Fibroblast of the aortic adventitia (primary cell): ENCODE measurements around the gene GMPPB. TPM values are rescaled to one million over a fixed set of nuclear protein-coding genes. Genes with fewer than 3 reads are reported as not detected.

ENCODE experiments used
- DNase-seq: peaks from one replicate; pipeline ENCODE4 v3.0.0-alpha.2; 2010; ENCODE audit warnings: low read depth
- H3K4me3 ChIP-seq: 2 replicates; pipeline ENCODE4 v1.5.1; 2011; ENCODE audit warnings: low read depth, mild to moderate bottlenecking, control low read depth, low read length, moderate library complexity
- CTCF ChIP-seq: IDR thresholded peaks from 2 replicates; pipeline ENCODE4 v1.5.1; 2011; ENCODE audit warnings: mild to moderate bottlenecking, low read length, control low read depth, inconsistent platforms; ENCODE audit not compliant: insufficient read depth
- small RNA-seq: library from RNA; depleted of rRNA; stranded (forward); fragments of <200 nt; gene quantifications from one replicate; pipeline ENCODE3, GENCODE V24; 2012
- total RNA-seq: library from RNA; depleted of rRNA; stranded (reverse); fragments of >200 nt; gene quantifications from 2 replicates; pipeline ENCODE4 v1.2.3, GENCODE V29; 2012; ENCODE audit warnings: low replicate concordance

The GMPPB gene
- total RNA-seq, 1 donor, result 31.0 TPM

- peak; percentile 69 for DNase-seq
- TF ChIP-seq CTCF, result peak; percentile 88
- H3K4me3 ChIP-seq, result no peak overlapping the region
Observed at GRCh38 chr3:49671291-49672288, 52.2 kb downstream of the GMPPB start.

GRCh38 chr3:49670940-49671290, 52.8 kb downstream of the GMPPB start:
- no peak overlapping the region for H3K4me3 ChIP-seq
- no peak for TF ChIP-seq CTCF
- DNase-seq, result no peak

Small RNA genes within 50 kb of the gene (small RNA-seq; reads per million reads assigned to genes)
- gene AMIGO3 (not detected), gene COX6CP14 (not detected)

Other genes with a start within 250 kb of the GMPPB start
- 0.08 and 0.27 TPM in 2 replicates for gene BSN, start 169.5 kb downstream of the GMPPB start, total RNA-seq
- gene APEH, start 49.6 kb downstream of the GMPPB start, total RNA-seq, result 41.1 and 87.7 TPM in 2 replicates
- gene MST1, start 34.5 kb downstream of the GMPPB start, total RNA-seq, result 2.9 and 4.7 TPM in 2 replicates
- gene RNF123, start 34.4 kb downstream of the GMPPB start, total RNA-seq, result 19.4 and 22.7 TPM in 2 replicates
- 0.27 and 0.65 TPM in 2 replicates for gene AMIGO3, start 4.3 kb downstream of the GMPPB start, total RNA-seq
- gene IP6K1, start 62.6 kb upstream of the GMPPB start, total RNA-seq, result 29.6 TPM in 2 replicates
- 0.09 TPM in 1 of 2 replicates, not detected in the other for gene CDHR4, start 75.9 kb upstream of the GMPPB start, total RNA-seq
- gene INKA1, start 79.3 kb upstream of the GMPPB start, total RNA-seq, result 4.4 and 9.5 TPM in 2 replicates
- 22.8 and 69.4 TPM in 2 replicates for gene UBA7, start 90.0 kb upstream of the GMPPB start, total RNA-seq
- 1.3 and 7.7 TPM in 2 replicates for gene TRAIP, start 132.6 kb upstream of the GMPPB start, total RNA-seq
- not detected in 2 replicates for gene CAMKV, start 146.0 kb upstream of the GMPPB start, total RNA-seq
- 0.81 and 1.3 TPM in 2 replicates for gene MST1R, start 179.9 kb upstream of the GMPPB start, total RNA-seq
- 3.4 and 12.8 TPM in 2 replicates for gene MON1A, start 205.9 kb upstream of the GMPPB start, total RNA-seq
- 48.5 and 82.5 TPM in 2 replicates for gene RBM6, start 216.2 kb upstream of the GMPPB start, total RNA-seq